SK-N-SH treated with all-trans-retinoic acid at 6 μM for 48 hours (cell line): Measurements from ENCODE around the gene EVPL.

Experiments used
- ATAC-seq: fragments of 200-7000 bp; cut with Tn5 transposase; 3 replicates; pipeline ENCODE4 v1.9.1; 2020; ENCODE audit warnings: mild to moderate bottlenecking, moderate library complexity
- ARNTL ChIP-seq: fragments of 450-650 bp; formaldehyde crosslinking; IDR thresholded peaks from 2 replicates; pipeline ENCODE4 v1.5.0; 2020; ENCODE audit warnings: low read depth, mild to moderate bottlenecking, moderate library complexity, borderline replicate concordance
- BACH2 ChIP-seq: fragments of 250-450 bp; sonication (Bioruptor Pico); IDR thresholded peaks from 2 replicates; pipeline ENCODE4 v1.9.0; 2021; ENCODE audit warnings: mild to moderate bottlenecking, borderline replicate concordance
- CREB5 ChIP-seq: fragments of 250-450 bp; sonication (Bioruptor Pico); IDR thresholded peaks from 2 replicates; pipeline ENCODE4 v1.5.1; 2020; ENCODE audit warnings: low read depth, mild to moderate bottlenecking, moderate library complexity
- CSDC2 ChIP-seq: fragments of 250-450 bp; sonication (Bioruptor Pico); IDR thresholded peaks from 2 replicates; pipeline ENCODE4 v1.5.0; 2020; ENCODE audit warnings: mild to moderate bottlenecking, moderate library complexity
- CSRNP3 ChIP-seq: fragments of 250-450 bp; sonication (Bioruptor Pico); IDR thresholded peaks from 2 replicates; pipeline ENCODE4 v1.5.1; 2021; ENCODE audit warnings: mild to moderate bottlenecking, moderate library complexity
- ESRRG ChIP-seq: fragments of 250-450 bp; sonication (Bioruptor Pico); IDR thresholded peaks from 2 replicates; pipeline ENCODE4 v1.6.1; 2021; ENCODE audit warnings: mild to moderate bottlenecking
- GLIS3 ChIP-seq: fragments of 250-450 bp; sonication (Bioruptor Pico); IDR thresholded peaks from 2 replicates; pipeline ENCODE4 v1.5.0; 2020; ENCODE audit warnings: mild to moderate bottlenecking, moderate library complexity
- ISL1 ChIP-seq: fragments of 250-450 bp; sonication (Bioruptor Pico); IDR thresholded peaks from 2 replicates; pipeline ENCODE4 v2.1.2; 2022; ENCODE audit warnings: mild to moderate bottlenecking, moderate library complexity
- OSR1 ChIP-seq: fragments of 250-450 bp; sonication (Bioruptor Pico); IDR thresholded peaks from 2 replicates; pipeline ENCODE4 v1.8.0; 2022; ENCODE audit warnings: moderate library complexity, mild to moderate bottlenecking, inconsistent platforms
- PATZ1 ChIP-seq: fragments of 250-450 bp; sonication (Bioruptor Pico); IDR thresholded peaks from 2 replicates; pipeline ENCODE4 v1.8.0; 2020; ENCODE audit warnings: mild to moderate bottlenecking, moderate library complexity, borderline replicate concordance
- POU6F1 ChIP-seq: fragments of 250-450 bp; sonication (Bioruptor Pico); IDR thresholded peaks from 2 replicates; pipeline ENCODE4 v1.8.0; 2021; ENCODE audit warnings: low read depth, mild to moderate bottlenecking, moderate library complexity, borderline replicate concordance
- PPARA ChIP-seq: fragments of 250-450 bp; sonication (Bioruptor Pico); IDR thresholded peaks from 2 replicates; pipeline ENCODE4 v1.5.0; 2020; ENCODE audit warnings: mild to moderate bottlenecking, borderline replicate concordance
- SNAI2 ChIP-seq: fragments of 250-450 bp; sonication (Bioruptor Pico); IDR thresholded peaks from 2 replicates; pipeline ENCODE4 v1.5.0; 2020; ENCODE audit warnings: mild to moderate bottlenecking, moderate library complexity
- TCF4 ChIP-seq: fragments of 250-450 bp; sonication (Bioruptor Pico); IDR thresholded peaks from 2 replicates; pipeline ENCODE4 v1.8.0; 2021; ENCODE audit warnings: mild to moderate bottlenecking, moderate library complexity, borderline replicate concordance
- TSHZ2 ChIP-seq: fragments of 250-450 bp; sonication (Bioruptor Pico); IDR thresholded peaks from 2 replicates; pipeline ENCODE4 v1.5.0; 2020; ENCODE audit warnings: mild to moderate bottlenecking, moderate library complexity
- ZC3H10 ChIP-seq: fragments of 250-450 bp; sonication (Bioruptor Pico); IDR thresholded peaks from 2 replicates; pipeline ENCODE4 v1.5.1; 2021; ENCODE audit warnings: mild to moderate bottlenecking, moderate library complexity
- ZFP3 ChIP-seq: fragments of 250-450 bp; sonication (Bioruptor Pico); IDR thresholded peaks from 2 replicates; pipeline ENCODE4 v1.5.0; 2020; ENCODE audit warnings: mild to moderate bottlenecking, moderate library complexity
- ZFP30 ChIP-seq: fragments of 450-650 bp; formaldehyde crosslinking; IDR thresholded peaks from 2 replicates; pipeline ENCODE4 v1.5.0; 2022; ENCODE audit warnings: mild to moderate bottlenecking, moderate library complexity
- ZNF565 ChIP-seq: fragments of 450-650 bp; formaldehyde crosslinking; conservative IDR thresholded peaks from 2 replicates; pipeline ENCODE4 v1.5.0; 2020; ENCODE audit warnings: low read depth, mild to moderate bottlenecking, moderate library complexity
- ZNF70 ChIP-seq: fragments of 450-650 bp; formaldehyde crosslinking; IDR thresholded peaks from 2 replicates; pipeline ENCODE4 v1.5.0; 2020; ENCODE audit warnings: mild to moderate bottlenecking, moderate library complexity
- ZNF8 ChIP-seq: fragments of 450-650 bp; formaldehyde crosslinking; IDR thresholded peaks from 2 replicates; pipeline ENCODE4 v1.5.0; 2020; ENCODE audit warnings: mild to moderate bottlenecking, moderate library complexity

EVPL gene

GRCh38 chr17:76033139-76033538, 6.0 kb upstream of the EVPL start:
- no peak for ATAC-seq
- TF ChIP-seq SNAI2 (CRISPR knock-in tag) (no peak), PATZ1 (CRISPR knock-in tag) (no peak), ZNF8 (CRISPR knock-in tag) (no peak), ZNF70 (CRISPR knock-in tag) (no peak), ZC3H10 (CRISPR knock-in tag) (no peak), CSRNP3 (no peak), CSDC2 (CRISPR knock-in tag) (no peak), GLIS3 (no peak), ZNF565 (no peak), CREB5 (CRISPR knock-in tag) (no peak), ARNTL (no peak), BACH2 (CRISPR knock-in tag) (no peak)

GRCh38 chr17:76032780-76033108, 5.6 kb upstream of the EVPL start:
- TF ChIP-seq ZNF8 (CRISPR knock-in tag) (no peak), ESRRG (CRISPR knock-in tag) (no peak), CSRNP3 (no peak), PPARA (CRISPR knock-in tag) (no peak), ARNTL (no peak), POU6F1 (CRISPR knock-in tag) (no peak), ZC3H10 (CRISPR knock-in tag) (no peak), ZNF70 (CRISPR knock-in tag) (no peak), ZFP3 (CRISPR knock-in tag) (no peak), ZFP30 (no peak), OSR1 (CRISPR knock-in tag) (no peak), ZNF565 (no peak), ISL1 (CRISPR knock-in tag) (no peak), TCF4 (CRISPR knock-in tag) (no peak), BACH2 (CRISPR knock-in tag) (no peak), CREB5 (CRISPR knock-in tag) (no peak), PATZ1 (CRISPR knock-in tag) (no peak), TSHZ2 (CRISPR knock-in tag) (no peak), GLIS3 (no peak)
- ATAC-seq = no peak
